Activated gamma-delta T cell (primary cell): ENCODE data around the gene MYLK4.
"Not testable (repeated sequence)": the region's sequence is repeated elsewhere in the genome, so short reads cannot be mapped to it uniquely, and the experiment has no call there.

Experiments
- DNase-seq: peaks from one replicate; lab custom pipeline; 2025; lab: John Stamatoyannopoulos, UW

Gene MYLK4

GRCh38 chr6:2777249-2777648, 26.5 kb upstream of the MYLK4 start:
- no peak for DNase-seq

- DNase-seq = no peak
Observed at GRCh38 chr6:2775003-2775402, 24.3 kb upstream of the MYLK4 start.

GRCh38 chr6:2773449-2773848, 22.7 kb upstream of the MYLK4 start:
- DNase-seq = no peak

GRCh38 chr6:2772840-2773239, 22.1 kb upstream of the MYLK4 start:
- no peak for DNase-seq

GRCh38 chr6:2771079-2771478, 20.4 kb upstream of the MYLK4 start:
- DNase-seq = no peak

GRCh38 chr6:2770171-2770570, 19.4 kb upstream of the MYLK4 start:
- no peak for DNase-seq

- DNase-seq = no peak
Observed at GRCh38 chr6:2768696-2769095, 18.0 kb upstream of the MYLK4 start.

GRCh38 chr6:2767657-2768524, 17.2 kb upstream of the MYLK4 start:
- DNase-seq = no peak

- no peak for DNase-seq
Observed at GRCh38 chr6:2766767-2767656, 16.3 kb upstream of the MYLK4 start.

- DNase-seq = peak; percentile 57
Observed at GRCh38 chr6:2765896-2766766, 15.4 kb upstream of the MYLK4 start.

- DNase-seq = peak; percentile 96
Observed at GRCh38 chr6:2765166-2765895, 14.6 kb upstream of the MYLK4 start, which contains the start of gene WRNIP1. WRNIP1 (plus strand) TSS chr6:2765393; CDS start chr6:2765623, 230 bp downstream.

GRCh38 chr6:2764610-2765165, 14.0 kb upstream of the MYLK4 start:
- DNase-seq = no peak

- DNase-seq = peak; percentile 8
Observed at GRCh38 chr6:2763876-2764540, 13.3 kb upstream of the MYLK4 start.

GRCh38 chr6:2763345-2763841, 12.7 kb upstream of the MYLK4 start:
- peak; percentile 12 for DNase-seq

- DNase-seq = not testable (repeated sequence)
Observed at GRCh38 chr6:2762868-2763267, 12.1 kb upstream of the MYLK4 start.

- no peak for DNase-seq
Observed at GRCh38 chr6:2760882-2761842, 10.4 kb upstream of the MYLK4 start.

GRCh38 chr6:2758980-2759379, 8.3 kb upstream of the MYLK4 start:
- no peak for DNase-seq

- no peak for DNase-seq
Observed at GRCh38 chr6:2756687-2757224, 6.0 kb upstream of the MYLK4 start.
